Adrenal gland (tissue), 5 donors: ENCODE measurements around the gene SOWAHA.

Experiments
- POLR2A ChIP-seq, 2 donors: fragments of 450-650 bp; IDR thresholded peaks; one replicate each; pipeline ENCODE4 v1.6.1; 2017; ENCODE audit warnings: antibody characterized with exemption in 2 of 2, mild to moderate bottlenecking in 2 of 2, moderate library complexity in 1 of 2
- TF ChIP-seq, protein P1 (sequence below), 6 experiments: fragments of 450-650 bp in 4 of 6; fragments of 200-600 bp in 2 of 6; sonication (generic) in 1 of 6; IDR thresholded peaks; 1 replicate in 5 of 6; 2 replicates in 1 of 6; pipeline versions ENCODE4 v1.5.1 to v1.8.0; 2016 to 2021; ENCODE audit warnings: antibody characterized with exemption in 6 of 6, mild to moderate bottlenecking in 2 of 6, moderate library complexity in 1 of 6
- donor health status: DM: no; HTN: no; CAD: no.

DNA sequence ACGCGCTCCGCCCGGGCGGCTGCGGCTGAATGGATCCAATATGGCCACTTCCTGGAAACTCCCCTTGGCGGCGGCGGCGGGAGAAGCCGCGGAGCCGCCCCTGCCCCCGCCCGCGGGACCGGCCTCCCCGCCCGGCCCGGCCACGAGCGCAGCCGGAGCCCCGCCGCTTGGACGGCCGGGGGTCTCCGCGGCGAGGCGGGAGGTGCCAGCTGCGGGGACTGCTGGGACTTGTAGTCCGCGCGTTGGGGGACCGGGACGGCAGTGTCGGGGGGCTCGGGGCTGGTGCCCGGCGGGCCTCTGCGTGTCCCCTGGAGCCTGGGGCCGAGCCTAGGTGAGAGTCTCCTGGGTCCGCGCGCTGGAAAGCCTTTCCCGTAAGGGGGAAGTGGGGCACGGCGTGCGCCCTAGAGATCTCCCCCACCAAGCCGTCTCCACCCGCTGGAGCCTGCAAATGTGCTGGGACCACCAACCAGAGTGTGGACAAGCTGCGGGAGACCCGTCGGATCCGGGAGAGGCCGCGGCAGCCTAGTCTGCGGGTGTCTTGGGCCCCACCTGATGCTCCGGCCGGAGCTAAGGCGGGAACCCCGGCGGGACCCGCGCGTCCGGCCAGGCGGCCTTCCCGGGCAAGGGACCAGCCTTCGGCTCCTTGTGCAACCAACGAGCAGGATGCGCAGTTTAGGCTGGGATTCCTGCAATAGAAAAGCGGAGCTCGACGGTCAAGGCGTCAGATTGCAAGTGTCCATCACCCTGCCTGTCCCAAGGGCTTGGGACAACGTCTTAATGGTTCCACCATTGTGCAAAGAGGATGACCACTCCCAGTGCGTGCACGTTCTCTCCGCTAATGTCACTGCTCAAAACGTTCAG, 35.7 kb upstream of the SOWAHA start, which contains the start of gene SEPTIN8:
- TF ChIP-seq, protein P1, sequence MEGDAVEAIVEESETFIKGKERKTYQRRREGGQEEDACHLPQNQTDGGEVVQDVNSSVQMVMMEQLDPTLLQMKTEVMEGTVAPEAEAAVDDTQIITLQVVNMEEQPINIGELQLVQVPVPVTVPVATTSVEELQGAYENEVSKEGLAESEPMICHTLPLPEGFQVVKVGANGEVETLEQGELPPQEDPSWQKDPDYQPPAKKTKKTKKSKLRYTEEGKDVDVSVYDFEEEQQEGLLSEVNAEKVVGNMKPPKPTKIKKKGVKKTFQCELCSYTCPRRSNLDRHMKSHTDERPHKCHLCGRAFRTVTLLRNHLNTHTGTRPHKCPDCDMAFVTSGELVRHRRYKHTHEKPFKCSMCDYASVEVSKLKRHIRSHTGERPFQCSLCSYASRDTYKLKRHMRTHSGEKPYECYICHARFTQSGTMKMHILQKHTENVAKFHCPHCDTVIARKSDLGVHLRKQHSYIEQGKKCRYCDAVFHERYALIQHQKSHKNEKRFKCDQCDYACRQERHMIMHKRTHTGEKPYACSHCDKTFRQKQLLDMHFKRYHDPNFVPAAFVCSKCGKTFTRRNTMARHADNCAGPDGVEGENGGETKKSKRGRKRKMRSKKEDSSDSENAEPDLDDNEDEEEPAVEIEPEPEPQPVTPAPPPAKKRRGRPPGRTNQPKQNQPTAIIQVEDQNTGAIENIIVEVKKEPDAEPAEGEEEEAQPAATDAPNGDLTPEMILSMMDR (IDR thresholded peaks at IDR 0.05) = peak in 1 of 6 experiments; percentile 8
- TF ChIP-seq POLR2A (IDR thresholded peaks at IDR 0.05) = no peak
